ENCODE results near the gene PITPNM3. TPM values are rescaled to one million over a fixed set of nuclear protein-coding genes. Genes with fewer than 3 reads are reported as not detected.

PITPNM3 gene
- total and polyA plus RNA-seq, 10 donors = 5.4 to 215 (median 125) TPM

- Histone ChIP-seq H3K36me3 (peaks cover 0 to 28% (median 0%) of the 10 kb centered on the region in 6 donors), H3K27me3 (replicated peaks in 1 of 7) (no peaks in the 10 kb centered on the region), H3K4me3 (no peak overlapping the region), H3K9me3 (no peaks in the 10 kb centered on the region), H3K4me1 (peaks cover 11 to 100% (median 47%) of the 10 kb centered on the region in 6 donors), H3K27ac (peak overlapping the region; percentile 9 to 80 (median 72))
- 44 to 53% (median 51%) methylated on average over 3 to 5 of the region's 5 CpGs for WGBS, 5 donors
- intact Hi-C loops (cut with DNase I; ENCODE audit: low total_unique reads) = no loop called here
- no peak for DNase-seq
- peak in 1 of 3 donors; percentile 7 for TF ChIP-seq POLR2AphosphoS5 (IDR thresholded peaks at IDR 0.05)
- TF ChIP-seq POLR2A (IDR thresholded peaks at IDR 0.05) = no peak
These were observed 49.6 kb downstream of the PITPNM3 start for GRCh38 chr17:6506679-6507231.

DNA sequence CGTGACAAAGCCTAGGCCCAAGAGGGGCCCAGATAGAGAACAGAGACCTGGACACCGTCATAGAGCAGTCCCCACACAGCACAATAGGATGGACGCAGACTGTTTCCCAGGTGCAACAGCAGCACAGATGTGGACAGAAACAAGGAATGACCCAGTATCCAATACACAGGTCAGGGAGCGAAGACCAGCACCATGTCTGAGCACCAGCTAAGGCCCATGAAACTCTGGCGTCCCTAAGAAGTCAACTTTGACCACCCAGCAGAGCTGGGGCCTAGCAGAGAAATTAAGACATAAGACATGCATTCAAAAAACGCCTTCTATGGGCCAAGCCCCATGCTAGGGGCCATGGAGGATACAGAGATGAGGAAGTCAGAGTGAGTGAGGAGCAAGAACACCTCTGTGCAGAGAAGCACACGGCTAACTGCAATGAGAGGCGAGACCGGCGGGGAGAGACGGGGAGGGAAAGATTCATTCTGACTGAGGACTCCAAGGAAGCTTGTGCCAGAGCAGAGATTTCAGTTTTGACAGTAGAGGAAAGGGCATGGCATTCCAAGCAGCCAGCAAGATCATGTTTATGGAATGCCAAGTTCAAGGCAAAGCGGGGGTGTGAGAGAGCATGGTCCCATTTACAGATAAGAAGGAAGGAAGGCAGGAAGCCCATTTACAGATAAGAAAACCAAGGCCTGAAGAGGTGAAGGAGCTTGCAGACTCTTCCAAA lies 50.8 kb downstream of the PITPNM3 start:
- peaks cover 0 to 34% (median 0%) of the 10 kb centered on the region in 6 donors for H3K36me3 ChIP-seq
- H3K27ac ChIP-seq = peak overlapping the region in 6 of 8 donors; percentile 9 to 72 (median 45)
- TF ChIP-seq POLR2AphosphoS5 (IDR thresholded peaks at IDR 0.05) = peak in 1 of 3 donors; percentile 75
- TF ChIP-seq, protein P1, sequence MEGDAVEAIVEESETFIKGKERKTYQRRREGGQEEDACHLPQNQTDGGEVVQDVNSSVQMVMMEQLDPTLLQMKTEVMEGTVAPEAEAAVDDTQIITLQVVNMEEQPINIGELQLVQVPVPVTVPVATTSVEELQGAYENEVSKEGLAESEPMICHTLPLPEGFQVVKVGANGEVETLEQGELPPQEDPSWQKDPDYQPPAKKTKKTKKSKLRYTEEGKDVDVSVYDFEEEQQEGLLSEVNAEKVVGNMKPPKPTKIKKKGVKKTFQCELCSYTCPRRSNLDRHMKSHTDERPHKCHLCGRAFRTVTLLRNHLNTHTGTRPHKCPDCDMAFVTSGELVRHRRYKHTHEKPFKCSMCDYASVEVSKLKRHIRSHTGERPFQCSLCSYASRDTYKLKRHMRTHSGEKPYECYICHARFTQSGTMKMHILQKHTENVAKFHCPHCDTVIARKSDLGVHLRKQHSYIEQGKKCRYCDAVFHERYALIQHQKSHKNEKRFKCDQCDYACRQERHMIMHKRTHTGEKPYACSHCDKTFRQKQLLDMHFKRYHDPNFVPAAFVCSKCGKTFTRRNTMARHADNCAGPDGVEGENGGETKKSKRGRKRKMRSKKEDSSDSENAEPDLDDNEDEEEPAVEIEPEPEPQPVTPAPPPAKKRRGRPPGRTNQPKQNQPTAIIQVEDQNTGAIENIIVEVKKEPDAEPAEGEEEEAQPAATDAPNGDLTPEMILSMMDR (IDR thresholded peaks at IDR 0.05 in 8 of 11, conservative IDR thresholded peaks at IDR 0.05 in 3 of 11) = no peak
- TF ChIP-seq POLR2A (IDR thresholded peaks at IDR 0.05) = no peak
- no peak for DNase-seq
- peaks cover 11 to 93% (median 38%) of the 10 kb centered on the region in 6 donors for H3K4me1 ChIP-seq
- no peak overlapping the region for H3K4me3 ChIP-seq
- no peaks in the 10 kb centered on the region for H3K27me3 ChIP-seq (replicated peaks in 1 of 7)
- intact Hi-C loops (cut with DNase I; ENCODE audit: low total_unique reads) = no loop called here
- WGBS, 5 donors = 63 to 83% (median 72%) methylated on average over 11 to 12 of the region's 12 CpGs
- no peaks in the 10 kb centered on the region for H3K9me3 ChIP-seq

GRCh38 chr17:6503641-6504195 lies 52.6 kb downstream of the PITPNM3 start:
- H3K36me3 ChIP-seq = peaks cover 0 to 45% (median 0%) of the 10 kb centered on the region in 6 donors
- no peak overlapping the region for H3K4me3 ChIP-seq
- no peak for DNase-seq
- H3K27ac ChIP-seq = peak overlapping the region in 6 of 8 donors; percentile 34 to 72 (median 55)
- H3K27me3 ChIP-seq (replicated peaks in 1 of 7) = no peaks in the 10 kb centered on the region
- TF ChIP-seq POLR2AphosphoS5 (IDR thresholded peaks at IDR 0.05) = no peak
- TF ChIP-seq, protein P1 (IDR thresholded peaks at IDR 0.05 in 8 of 11, conservative IDR thresholded peaks at IDR 0.05 in 3 of 11) = no peak
- no peak for TF ChIP-seq POLR2A (IDR thresholded peaks at IDR 0.05)
- 66 to 82% (median 77%) methylated on average over 7 of the region's 7 CpGs for WGBS, 5 donors
- no peaks in the 10 kb centered on the region for H3K9me3 ChIP-seq
- H3K4me1 ChIP-seq = peaks cover 4 to 89% (median 31%) of the 10 kb centered on the region in 6 donors
- intact Hi-C loops (cut with DNase I; ENCODE audit: low total_unique reads) = no loop called here

- intact Hi-C loops (cut with DNase I; ENCODE audit: low total_unique reads) = no loop called here
- 65 to 97% (median 84%) methylated on average over 6 to 8 of the region's 8 CpGs for WGBS, 5 donors
These were observed 53.4 kb downstream of the PITPNM3 start for GRCh38 chr17:6502871-6503509.

More at GRCh38 chr17:6502871-6503509, 53.4 kb downstream of the PITPNM3 start:
- H3K27me3 ChIP-seq (replicated peaks in 1 of 7) = no peaks in the 10 kb centered on the region
- no peak overlapping the region for H3K4me3 ChIP-seq
- no peaks in the 10 kb centered on the region for H3K9me3 ChIP-seq
- DNase-seq = no peak
- peaks cover 8 to 89% (median 33%) of the 10 kb centered on the region in 6 donors for H3K4me1 ChIP-seq
- TF ChIP-seq POLR2A (IDR thresholded peaks at IDR 0.05) (no peak), POLR2AphosphoS5 (IDR thresholded peaks at IDR 0.05) (no peak)
- TF ChIP-seq, protein P1 (IDR thresholded peaks at IDR 0.05 in 8 of 11, conservative IDR thresholded peaks at IDR 0.05 in 3 of 11) = no peak
- H3K36me3 ChIP-seq = peaks cover 0 to 39% (median 0%) of the 10 kb centered on the region in 6 donors
- peak overlapping the region in 6 of 8 donors; percentile 26 to 72 (median 54) for H3K27ac ChIP-seq

Measured in spleen (tissue), 11 donors.